Epithelial cell of esophagus (primary cell): ENCODE data around the gene PPP2R2C.

Experiments
- DNase-seq: peaks from one replicate; pipeline ENCODE4 v3.0.0; 2010; ENCODE audit warnings: low read depth
- H3K4me3 ChIP-seq: 2 replicates; pipeline ENCODE4 v1.5.1; 2011; ENCODE audit warnings: mild to moderate bottlenecking, low read length, control low read depth
- CTCF ChIP-seq: IDR thresholded peaks from 2 replicates; pipeline ENCODE4 v1.5.1; 2011; ENCODE audit warnings: low read depth, mild to moderate bottlenecking, low read length, control low read depth, inconsistent platforms; ENCODE audit not compliant: insufficient read depth; ENCODE audit errors: missing control alignments

Gene PPP2R2C

GRCh38 chr4:6449746-6450369 is 22.6 kb downstream of the PPP2R2C start:
- no peak overlapping the region for H3K4me3 ChIP-seq
- DNase-seq = no peak
- TF ChIP-seq CTCF = no peak

- TF ChIP-seq CTCF = no peak
- no peak for DNase-seq
- no peak overlapping the region for H3K4me3 ChIP-seq
These were observed 23.1 kb downstream of the PPP2R2C start for GRCh38 chr4:6449335-6449734.

GRCh38 chr4:6448476-6449170 is 23.8 kb downstream of the PPP2R2C start:
- no peak for DNase-seq
- no peak overlapping the region for H3K4me3 ChIP-seq
- TF ChIP-seq CTCF = no peak

- no peak overlapping the region for H3K4me3 ChIP-seq
- no peak for TF ChIP-seq CTCF
- DNase-seq = no peak
These were observed 24.7 kb downstream of the PPP2R2C start for GRCh38 chr4:6447672-6448171.

DNA sequence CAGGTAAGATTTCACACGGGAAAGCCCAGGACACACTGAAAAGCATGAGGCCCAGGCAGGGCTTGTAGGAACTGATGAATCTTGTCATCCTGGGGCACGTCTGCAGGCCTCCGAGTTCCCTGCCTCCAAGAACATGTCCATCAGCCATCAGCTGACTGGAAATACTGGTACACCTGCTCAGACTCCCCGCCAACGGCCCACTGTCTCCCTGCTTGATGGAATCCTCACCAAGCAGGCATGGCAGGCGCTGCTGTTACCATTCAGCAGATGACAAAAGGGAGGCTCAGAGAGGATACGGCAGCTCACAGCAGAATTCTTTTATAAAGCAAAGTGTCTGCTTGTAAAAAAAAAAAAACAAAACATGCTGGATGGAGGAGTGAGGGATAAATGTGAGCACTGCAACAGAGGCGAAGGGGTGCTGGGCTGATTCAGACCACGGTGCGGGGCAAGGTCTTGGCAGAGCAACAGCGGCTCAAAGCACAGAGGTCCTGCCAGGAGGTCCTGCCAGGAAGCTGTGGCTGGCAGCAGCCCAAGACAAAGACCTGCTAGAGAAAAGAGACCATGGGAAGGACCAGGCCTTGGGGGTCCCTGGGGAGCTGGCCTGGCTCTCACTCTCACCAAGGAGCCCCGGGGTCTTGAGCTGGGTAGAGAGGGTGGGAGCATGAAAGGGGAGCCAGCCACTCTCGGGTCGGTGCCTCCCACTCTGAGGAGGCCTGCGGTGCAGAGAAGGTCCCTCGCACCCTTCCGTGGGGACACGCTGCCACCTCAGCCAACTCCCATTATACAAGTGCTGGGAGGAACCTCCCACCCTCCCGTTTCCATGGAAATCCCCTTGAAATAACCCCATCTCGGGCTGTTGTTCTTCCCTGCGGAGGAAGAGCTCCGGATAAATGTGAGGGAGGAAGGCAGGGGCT is 25.6 kb downstream of the PPP2R2C start:
- no peak for TF ChIP-seq CTCF
- DNase-seq = no peak
- H3K4me3 ChIP-seq = no peak overlapping the region

DNA sequence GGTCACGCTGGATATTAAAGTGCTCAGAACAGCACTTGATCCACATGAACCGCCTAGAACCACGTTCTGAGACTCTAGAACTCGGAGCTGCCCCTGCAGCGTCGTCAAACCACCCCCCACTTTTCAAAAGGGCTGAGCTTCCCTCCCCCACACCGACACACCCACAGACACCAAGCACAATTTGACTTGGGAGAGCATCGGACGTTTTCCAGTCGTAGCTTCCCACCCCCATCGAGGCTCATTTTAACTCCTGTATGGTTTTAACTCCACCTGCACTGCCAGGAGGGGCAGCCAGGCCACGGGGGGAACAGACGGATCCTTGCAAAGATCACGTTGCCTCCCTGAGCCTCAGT is 26.3 kb downstream of the PPP2R2C start:
- TF ChIP-seq CTCF = no peak
- H3K4me3 ChIP-seq = no peak overlapping the region
- DNase-seq = no peak
